ENCODE results near the gene NELL2.
"Not testable (repeated sequence)": the region's sequence is repeated elsewhere in the genome, so short reads cannot be mapped to it uniquely, and the experiment has no call there.

The NELL2 gene

GRCh38 chr12:44694017-44694416 lies 182.1 kb downstream of the NELL2 start:
- TF ChIP-seq CTCF (conservative IDR thresholded peaks at IDR 0.05) (no peak), ZFX (IDR thresholded peaks at IDR 0.05) (no peak)
- H3K27ac ChIP-seq: no peak overlapping the region

- no peak for TF ChIP-seq ZFX (IDR thresholded peaks at IDR 0.05)
- no peak for TF ChIP-seq CTCF (conservative IDR thresholded peaks at IDR 0.05)
- H3K27ac ChIP-seq: no peak overlapping the region
Measured at GRCh38 chr12:44689587-44689986, 186.5 kb downstream of the NELL2 start.

GRCh38 chr12:44686821-44687432 lies 189.2 kb downstream of the NELL2 start:
- not testable (repeated sequence) for H3K27ac ChIP-seq

- TF ChIP-seq CTCF (conservative IDR thresholded peaks at IDR 0.05) (no peak), ZFX (IDR thresholded peaks at IDR 0.05) (no peak)
Measured at GRCh38 chr12:44677724-44678123, 198.4 kb downstream of the NELL2 start.

GRCh38 chr12:44674875-44675274 lies 201.2 kb downstream of the NELL2 start:
- no peak overlapping the region for H3K27ac ChIP-seq

More at GRCh38 chr12:44677724-44678123, 198.4 kb downstream of the NELL2 start:
- no peak overlapping the region for H3K27ac ChIP-seq

GRCh38 chr12:44673811-44674210 lies 202.3 kb downstream of the NELL2 start:
- TF ChIP-seq ZFX (IDR thresholded peaks at IDR 0.05): no peak
- H3K27ac ChIP-seq: no peak overlapping the region

More at GRCh38 chr12:44674875-44675274, 201.2 kb downstream of the NELL2 start:
- TF ChIP-seq ZFX (IDR thresholded peaks at IDR 0.05) (no peak), CTCF (conservative IDR thresholded peaks at IDR 0.05) (no peak)

- H3K27ac ChIP-seq: no peak overlapping the region
Measured at GRCh38 chr12:44672042-44672441, 204.1 kb downstream of the NELL2 start.

GRCh38 chr12:44668443-44668842 lies 207.7 kb downstream of the NELL2 start:
- H3K27ac ChIP-seq: no peak overlapping the region
- TF ChIP-seq ZFX (IDR thresholded peaks at IDR 0.05) (no peak), CTCF (conservative IDR thresholded peaks at IDR 0.05) (no peak)

More at GRCh38 chr12:44672042-44672441, 204.1 kb downstream of the NELL2 start:
- TF ChIP-seq ZFX (IDR thresholded peaks at IDR 0.05) (no peak), CTCF (conservative IDR thresholded peaks at IDR 0.05) (no peak)
